HepG2 (cell line): Measurements from ENCODE around the gene VRK3. TPM values are rescaled to one million over a fixed set of nuclear protein-coding genes. Genes with fewer than 3 reads are reported as not detected.

Experiments used
- DMAP1 ChIP-seq: IDR thresholded peaks from 2 replicates; pipeline ENCODE4 v1.6.1; 2016
- ELF1 ChIP-seq: sonication (generic); formaldehyde crosslinking; IDR thresholded peaks from 2 replicates; pipeline ENCODE4 v1.4.0; 2020; ENCODE audit warnings: missing genetic modification reagents
- ELF4 ChIP-seq: sonication (generic); formaldehyde crosslinking; IDR thresholded peaks from 2 replicates; pipeline ENCODE4 v1.5.0; 2020; ENCODE audit warnings: missing genetic modification reagents, mild to moderate bottlenecking, moderate library complexity, borderline replicate concordance
- ETV5 ChIP-seq: IDR thresholded peaks from 2 replicates; pipeline ENCODE4 v1.6.1; 2018; ENCODE audit warnings: missing biosample characterization, missing genetic modification reagents, inconsistent platforms, borderline replicate concordance
- FOXO4 ChIP-seq: sonication (generic); formaldehyde crosslinking; conservative IDR thresholded peaks from 2 replicates; pipeline ENCODE4 v1.8.1; 2023; ENCODE audit warnings: missing genetic modification reagents
- KLF13 ChIP-seq: sonication (generic); formaldehyde crosslinking; IDR thresholded peaks from 2 replicates; pipeline ENCODE4 v1.4.0; 2020; ENCODE audit warnings: mild to moderate bottlenecking, missing genetic modification reagents
- MEF2D ChIP-seq: sonication (generic); formaldehyde crosslinking; IDR thresholded peaks from 2 replicates; pipeline ENCODE4 v1.5.1; 2020; ENCODE audit warnings: mild to moderate bottlenecking, missing genetic modification reagents
- PAX8 ChIP-seq: sonication (generic); formaldehyde crosslinking; IDR thresholded peaks from 2 replicates; pipeline ENCODE4 v1.8.0; 2022; ENCODE audit warnings: mild to moderate bottlenecking, missing genetic modification reagents, borderline replicate concordance
- SP140L ChIP-seq: sonication (generic); formaldehyde crosslinking; IDR thresholded peaks from 2 replicates; pipeline ENCODE4 v1.4.0; 2020; ENCODE audit warnings: missing genetic modification reagents, borderline replicate concordance
- ZBED4 ChIP-seq: sonication (generic); formaldehyde crosslinking; IDR thresholded peaks from 2 replicates; pipeline ENCODE4 v1.4.0; 2020; ENCODE audit warnings: missing genetic modification reagents, borderline replicate concordance
- ZNF253 ChIP-seq: sonication (generic); formaldehyde crosslinking; IDR thresholded peaks from 2 replicates; pipeline ENCODE4 v1.8.0; 2022; ENCODE audit warnings: mild to moderate bottlenecking, missing genetic modification reagents, borderline replicate concordance
- ZNF414 ChIP-seq: sonication (generic); formaldehyde crosslinking; IDR thresholded peaks from 2 replicates; pipeline ENCODE4 v1.5.0; 2020; ENCODE audit warnings: missing genetic modification reagents
- ZSCAN5A ChIP-seq: sonication (generic); formaldehyde crosslinking; IDR thresholded peaks from 2 replicates; pipeline ENCODE4 v1.8.0; 2022; ENCODE audit warnings: mild to moderate bottlenecking, missing genetic modification reagents, borderline replicate concordance
- polyA plus RNA-seq, 8 experiments: library from polyadenylated mRNA; depleted of rRNA in 3 of 8; stranded (reverse) in 7 of 8; unstranded in 1 of 8; fragments of >200 nt; fragmentation: Illumina TruSeq in 4 of 8; extraction: Trizol in 4 of 8; gene quantifications; 2 replicates each; pipeline versions ENCODE4 v1.2.1 to v1.2.3, GENCODE V29; 2011 to 2016; ENCODE audit warnings: low read depth in 4 of 8, missing spikeins in 1 of 8, mixed read lengths in 1 of 8; ENCODE audit not compliant: insufficient read depth in 1 of 8
- total RNA-seq, 5 experiments: library from RNA; depleted of rRNA; stranded (reverse); fragments of >200 nt; fragmentation: Illumina TruSeq; extraction: Trizol; gene quantifications; 2 replicates each; pipeline ENCODE4 v1.2.3, GENCODE V29; 2016; ENCODE audit warnings: low read depth in 1 of 5
- TF ChIP-seq, protein P1 (sequence below): sonication (generic); formaldehyde crosslinking; IDR thresholded peaks from 2 replicates; pipeline ENCODE4 v1.5.1; 2020; ENCODE audit warnings: missing genetic modification reagents, mild to moderate bottlenecking, borderline replicate concordance
- TF ChIP-seq, protein P2 (sequence below): IDR thresholded peaks from 2 replicates; pipeline ENCODE4 v1.6.1; 2016; ENCODE audit warnings: low read depth

VRK3 gene
- total and polyA plus RNA-seq, 2 of the 13 experiments (the other 11 are each of a cell fraction or from before 2014, with no cell fraction given), result 23.8 to 28.3 TPM

DNA sequence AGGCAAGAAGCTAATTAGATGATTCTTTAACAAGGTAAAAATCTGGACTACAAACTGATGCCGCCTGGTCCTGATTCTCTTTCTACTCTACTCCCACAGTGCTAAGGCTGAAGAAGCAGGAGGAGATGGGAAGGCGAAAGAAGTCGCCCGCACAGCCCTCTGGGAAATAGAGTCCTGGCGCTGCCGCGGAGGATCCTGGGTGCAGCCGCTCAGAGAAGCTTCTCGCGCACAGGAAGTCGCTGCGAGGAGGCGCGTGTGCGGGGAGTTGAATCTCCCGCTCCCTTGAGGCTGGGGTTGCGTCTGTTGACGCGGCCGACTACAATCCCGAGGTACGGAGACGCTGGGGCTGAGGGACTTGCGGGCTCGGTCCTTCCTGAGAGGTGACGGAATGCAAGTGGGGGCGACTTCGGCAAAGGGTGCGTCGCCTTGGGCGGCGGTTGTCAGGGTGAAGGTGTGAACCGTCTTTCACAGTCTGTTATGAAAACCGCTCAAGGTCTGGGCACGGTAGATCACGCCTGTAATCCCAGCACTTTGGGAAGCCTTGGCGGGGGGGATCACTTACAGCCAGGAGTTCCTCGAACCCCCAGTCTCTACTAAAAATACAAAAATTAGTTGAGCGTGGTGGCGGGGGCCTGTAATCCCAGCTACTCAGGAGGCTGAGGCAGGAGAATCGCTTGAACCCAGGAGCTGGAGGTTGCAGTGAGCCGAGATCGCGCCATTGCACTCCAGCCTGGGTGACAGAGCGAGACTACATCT is 800 bp upstream of the VRK3 start, which contains the start of gene ZNF473 (continued):
- TF ChIP-seq, protein P1, sequence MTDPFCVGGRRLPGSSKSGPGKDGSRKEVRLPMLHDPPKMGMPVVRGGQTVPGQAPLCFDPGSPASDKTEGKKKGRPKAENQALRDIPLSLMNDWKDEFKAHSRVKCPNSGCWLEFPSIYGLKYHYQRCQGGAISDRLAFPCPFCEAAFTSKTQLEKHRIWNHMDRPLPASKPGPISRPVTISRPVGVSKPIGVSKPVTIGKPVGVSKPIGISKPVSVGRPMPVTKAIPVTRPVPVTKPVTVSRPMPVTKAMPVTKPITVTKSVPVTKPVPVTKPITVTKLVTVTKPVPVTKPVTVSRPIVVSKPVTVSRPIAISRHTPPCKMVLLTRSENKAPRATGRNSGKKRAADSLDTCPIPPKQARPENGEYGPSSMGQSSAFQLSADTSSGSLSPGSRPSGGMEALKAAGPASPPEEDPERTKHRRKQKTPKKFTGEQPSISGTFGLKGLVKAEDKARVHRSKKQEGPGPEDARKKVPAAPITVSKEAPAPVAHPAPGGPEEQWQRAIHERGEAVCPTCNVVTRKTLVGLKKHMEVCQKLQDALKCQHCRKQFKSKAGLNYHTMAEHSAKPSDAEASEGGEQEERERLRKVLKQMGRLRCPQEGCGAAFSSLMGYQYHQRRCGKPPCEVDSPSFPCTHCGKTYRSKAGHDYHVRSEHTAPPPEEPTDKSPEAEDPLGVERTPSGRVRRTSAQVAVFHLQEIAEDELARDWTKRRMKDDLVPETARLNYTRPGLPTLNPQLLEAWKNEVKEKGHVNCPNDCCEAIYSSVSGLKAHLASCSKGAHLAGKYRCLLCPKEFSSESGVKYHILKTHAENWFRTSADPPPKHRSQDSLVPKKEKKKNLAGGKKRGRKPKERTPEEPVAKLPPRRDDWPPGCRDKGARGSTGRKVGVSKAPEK (CRISPR knock-in tag), result no peak
- TF ChIP-seq, protein P2, sequence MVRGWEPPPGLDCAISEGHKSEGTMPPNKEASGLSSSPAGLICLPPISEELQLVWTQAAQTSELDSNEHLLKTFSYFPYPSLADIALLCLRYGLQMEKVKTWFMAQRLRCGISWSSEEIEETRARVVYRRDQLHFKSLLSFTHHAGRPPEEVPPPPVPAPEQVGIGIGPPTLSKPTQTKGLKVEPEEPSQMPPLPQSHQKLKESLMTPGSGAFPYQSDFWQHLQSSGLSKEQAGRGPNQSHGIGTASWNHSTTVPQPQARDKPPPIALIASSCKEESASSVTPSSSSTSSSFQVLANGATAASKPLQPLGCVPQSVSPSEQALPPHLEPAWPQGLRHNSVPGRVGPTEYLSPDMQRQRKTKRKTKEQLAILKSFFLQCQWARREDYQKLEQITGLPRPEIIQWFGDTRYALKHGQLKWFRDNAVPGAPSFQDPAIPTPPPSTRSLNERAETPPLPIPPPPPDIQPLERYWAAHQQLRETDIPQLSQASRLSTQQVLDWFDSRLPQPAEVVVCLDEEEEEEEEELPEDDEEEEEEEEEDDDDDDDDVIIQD, result 0 out of 2 replicates have a peak, but pooled peaks have one; percentile 45
- peak; percentile 87 for TF ChIP-seq DMAP1
- peak; percentile 72; the same call in 1 of the 2 replicates for TF ChIP-seq ZBED4 (CRISPR knock-in tag)
- peak; percentile 86 for TF ChIP-seq KLF13
- TF ChIP-seq FOXO4, result peak; percentile 99
- peak; percentile 91; the same call in 1 of the 2 replicates for TF ChIP-seq SP140L (CRISPR knock-in tag)
- peak; percentile 89; the same call in 1 of the 2 replicates for TF ChIP-seq PAX8
- TF ChIP-seq ZNF414 (CRISPR knock-in tag), result peak; percentile 92
- TF ChIP-seq ZNF253 (CRISPR knock-in tag), result peak; percentile 98; the same call in 1 of the 2 replicates
- peak; percentile 75; the same call in 1 of the 2 replicates for TF ChIP-seq ZSCAN5A (CRISPR knock-in tag)
- peak; percentile 92 for TF ChIP-seq ETV5 (CRISPR knock-in tag)
- peak; percentile 64 for TF ChIP-seq MEF2D
- peak; percentile 94 for TF ChIP-seq ELF4 (CRISPR knock-in tag)
- TF ChIP-seq ELF1 (CRISPR knock-in tag), result peak; percentile 87
